Retinal pigment epithelial cell (primary cell): ENCODE measurements around the gene SIGLEC1.

Experiments
- DNase-seq: peaks from one replicate; pipeline ENCODE4 v3.0.0-alpha.2; 2010; ENCODE audit warnings: low read depth
- H3K4me3 ChIP-seq: 2 replicates; pipeline ENCODE4 v1.5.1; 2011; ENCODE audit warnings: mild to moderate bottlenecking, low read length, control low read depth, moderate library complexity
- TF ChIP-seq, protein P1 (sequence below): conservative IDR thresholded peaks from 2 replicates; pipeline ENCODE4 v1.5.1; 2011; ENCODE audit warnings: low read depth, low read length, control low read depth, inconsistent platforms

The SIGLEC1 gene

GRCh38 chr20:3687655-3688054 lies 24.7 kb downstream of the SIGLEC1 start:
- H3K4me3 ChIP-seq: no peak overlapping the region
- TF ChIP-seq, protein P1, sequence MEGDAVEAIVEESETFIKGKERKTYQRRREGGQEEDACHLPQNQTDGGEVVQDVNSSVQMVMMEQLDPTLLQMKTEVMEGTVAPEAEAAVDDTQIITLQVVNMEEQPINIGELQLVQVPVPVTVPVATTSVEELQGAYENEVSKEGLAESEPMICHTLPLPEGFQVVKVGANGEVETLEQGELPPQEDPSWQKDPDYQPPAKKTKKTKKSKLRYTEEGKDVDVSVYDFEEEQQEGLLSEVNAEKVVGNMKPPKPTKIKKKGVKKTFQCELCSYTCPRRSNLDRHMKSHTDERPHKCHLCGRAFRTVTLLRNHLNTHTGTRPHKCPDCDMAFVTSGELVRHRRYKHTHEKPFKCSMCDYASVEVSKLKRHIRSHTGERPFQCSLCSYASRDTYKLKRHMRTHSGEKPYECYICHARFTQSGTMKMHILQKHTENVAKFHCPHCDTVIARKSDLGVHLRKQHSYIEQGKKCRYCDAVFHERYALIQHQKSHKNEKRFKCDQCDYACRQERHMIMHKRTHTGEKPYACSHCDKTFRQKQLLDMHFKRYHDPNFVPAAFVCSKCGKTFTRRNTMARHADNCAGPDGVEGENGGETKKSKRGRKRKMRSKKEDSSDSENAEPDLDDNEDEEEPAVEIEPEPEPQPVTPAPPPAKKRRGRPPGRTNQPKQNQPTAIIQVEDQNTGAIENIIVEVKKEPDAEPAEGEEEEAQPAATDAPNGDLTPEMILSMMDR: no peak
- no peak for DNase-seq

GRCh38 chr20:3686867-3687321 lies 25.5 kb downstream of the SIGLEC1 start:
- no peak for DNase-seq

GRCh38 chr20:3686421-3686820 lies 26.0 kb downstream of the SIGLEC1 start:
- no peak overlapping the region for H3K4me3 ChIP-seq
- DNase-seq: no peak
- TF ChIP-seq, protein P1: no peak

More at GRCh38 chr20:3686867-3687321, 25.5 kb downstream of the SIGLEC1 start:
- TF ChIP-seq, protein P1: peak; percentile 14
- no peak overlapping the region for H3K4me3 ChIP-seq

GRCh38 chr20:3685341-3685740 lies 27.1 kb downstream of the SIGLEC1 start:
- no peak for DNase-seq
- no peak overlapping the region for H3K4me3 ChIP-seq
- TF ChIP-seq, protein P1: no peak

GRCh38 chr20:3681931-3682781 lies 30.2 kb downstream of the SIGLEC1 start, which contains the start of gene ADAM33:
Gene ADAM33, minus strand, starts transcription at chr20:3682010. Its CDS starts 6 bp downstream, at chr20:3682004.
- DNase-seq: no peak
- TF ChIP-seq, protein P1: no peak
- H3K4me3 ChIP-seq: peak within 1 kb of the TSS; percentile 33

- peak overlapping the region; percentile 33 for H3K4me3 ChIP-seq
- TF ChIP-seq, protein P1: no peak
- DNase-seq: no peak
These were observed 31.0 kb downstream of the SIGLEC1 start for GRCh38 chr20:3681352-3681930.
